SHP77 (cell line): ENCODE results near the gene GCSAM.

Source experiments
- DNase-seq, 2 experiments: peaks; one replicate each; lab custom pipeline; 2025; lab: John Stamatoyannopoulos, UW

Gene GCSAM

GRCh38 chr3:112129925-112130637 lies 3.0 kb downstream of the GCSAM start:
- DNase-seq: no peak

GRCh38 chr3:112128843-112129727 lies 4.0 kb downstream of the GCSAM start:
- DNase-seq: no peak

- DNase-seq: no peak
Observed at GRCh38 chr3:112127522-112128494, 5.2 kb downstream of the GCSAM start.

- DNase-seq: no peak
Observed at GRCh38 chr3:112126511-112126911, 6.5 kb downstream of the GCSAM start.

- DNase-seq: peak in 1 of 2 experiments; percentile 17
Observed at GRCh38 chr3:112124907-112125607, 8.0 kb downstream of the GCSAM start.

GRCh38 chr3:112123548-112123947 lies 9.5 kb downstream of the GCSAM start:
- DNase-seq: no peak

- DNase-seq: no peak
Observed at GRCh38 chr3:112122870-112123269, 10.2 kb downstream of the GCSAM start.

GRCh38 chr3:112121577-112122547 lies 11.2 kb downstream of the GCSAM start:
- no peak for DNase-seq

GRCh38 chr3:112119962-112120836 lies 12.8 kb downstream of the GCSAM start:
- no peak for DNase-seq

- DNase-seq: no peak
Observed at GRCh38 chr3:112117841-112118571, 15.0 kb downstream of the GCSAM start.

- DNase-seq: no peak
Observed at GRCh38 chr3:112117415-112117814, 15.6 kb downstream of the GCSAM start.

- DNase-seq: no peak
Observed at GRCh38 chr3:112116748-112117186, 16.3 kb downstream of the GCSAM start.

GRCh38 chr3:112115806-112116383 lies 17.2 kb downstream of the GCSAM start:
- DNase-seq: no peak

GRCh38 chr3:112115161-112115739 lies 17.8 kb downstream of the GCSAM start:
- no peak for DNase-seq

GRCh38 chr3:112114576-112115160 lies 18.4 kb downstream of the GCSAM start:
- no peak for DNase-seq

- peak; percentile 51 to 68 for DNase-seq
Observed at GRCh38 chr3:112111785-112112402, 21.2 kb downstream of the GCSAM start.

GRCh38 chr3:112109322-112109721 lies 23.7 kb downstream of the GCSAM start:
- peak in 1 of 2 experiments; percentile 39 for DNase-seq
